Left lung (tissue), 10 donors: ENCODE results near the gene FEM1C. TPM values are rescaled to one million over a fixed set of nuclear protein-coding genes. Genes with fewer than 3 reads are reported as not detected.

ENCODE experiments used
- ATAC-seq: fragments of 200-7000 bp; cut with Tn5 transposase; one replicate; pipeline ENCODE4 v1.9.1; 2020; ENCODE audit warnings: moderate library complexity
- DNase-seq, 4 donors: peaks; one replicate each; pipeline ENCODE4 v3.0.0-alpha.2; 2013 to 2020
- H3K27ac ChIP-seq, 2 donors: fragments of 200-600 bp; sonication (generic) in 1 of 2; one replicate each; pipeline versions ENCODE4 v1.5.0 to v1.8.0; 2020 to 2021
- H3K27me3 ChIP-seq, 2 donors: fragments of 200-600 bp; sonication (generic) in 1 of 2; one replicate each; pipeline versions ENCODE4 v1.5.0 to v1.8.0; 2020 to 2021
- H3K36me3 ChIP-seq, 2 donors: fragments of 200-600 bp; sonication (generic) in 1 of 2; one replicate each; pipeline versions ENCODE4 v1.5.0 to v1.8.0; 2020 to 2021
- H3K4me1 ChIP-seq, 2 donors: fragments of 200-600 bp; one replicate each; pipeline ENCODE4 v1.8.0; 2021
- H3K4me3 ChIP-seq, 2 donors: fragments of 200-600 bp; sonication (generic) in 1 of 2; one replicate each; pipeline versions ENCODE4 v1.5.0 to v1.8.0; 2020 to 2021; ENCODE audit warnings: mild to moderate bottlenecking in 1 of 2
- H3K9me3 ChIP-seq, 2 donors: fragments of 200-600 bp; sonication (generic) in 1 of 2; one replicate each; pipeline versions ENCODE4 v1.5.0 to v1.8.0; 2020 to 2021
- intact Hi-C, 2 donors: fragments of 100-400 bp; cut with DNase I; formaldehyde crosslinking; loops; one replicate each; pipeline versions ENCODE4 v1.11.2 to v1.14.2; 2022
- polyA plus RNA-seq, 6 donors: library from polyadenylated mRNA; unstranded; fragments of 120-200 nt; gene quantifications; one replicate each; pipeline ENCODE4 v1.2.1, GENCODE V29; 2013; ENCODE audit not compliant: insufficient read length in 6 of 6
- total RNA-seq, 2 donors: library from RNA; stranded (reverse); fragmentation: NEBNext Ultra II Directional; extraction: Animal tissue kit (Norgen Biotek cat#: 25700); gene quantifications; one replicate each; pipeline ENCODE4 v1.2.1, GENCODE V29; 2021
- TF ChIP-seq, protein P1 (sequence below), 2 donors: fragments of 200-600 bp; sonication (generic) in 1 of 2; IDR thresholded peaks; one replicate each; pipeline versions ENCODE4 v1.5.0 to v1.8.0; 2021; ENCODE audit warnings: antibody characterized with exemption in 2 of 2
- donor health status: DM: no; HTN: yes; CAD: no.
- donor health status: DM: no; HTN: no; CAD: no.

FEM1C gene
- total and polyA plus RNA-seq, 8 donors: 21.1 to 28.7 (median 23.3) TPM

DNA sequence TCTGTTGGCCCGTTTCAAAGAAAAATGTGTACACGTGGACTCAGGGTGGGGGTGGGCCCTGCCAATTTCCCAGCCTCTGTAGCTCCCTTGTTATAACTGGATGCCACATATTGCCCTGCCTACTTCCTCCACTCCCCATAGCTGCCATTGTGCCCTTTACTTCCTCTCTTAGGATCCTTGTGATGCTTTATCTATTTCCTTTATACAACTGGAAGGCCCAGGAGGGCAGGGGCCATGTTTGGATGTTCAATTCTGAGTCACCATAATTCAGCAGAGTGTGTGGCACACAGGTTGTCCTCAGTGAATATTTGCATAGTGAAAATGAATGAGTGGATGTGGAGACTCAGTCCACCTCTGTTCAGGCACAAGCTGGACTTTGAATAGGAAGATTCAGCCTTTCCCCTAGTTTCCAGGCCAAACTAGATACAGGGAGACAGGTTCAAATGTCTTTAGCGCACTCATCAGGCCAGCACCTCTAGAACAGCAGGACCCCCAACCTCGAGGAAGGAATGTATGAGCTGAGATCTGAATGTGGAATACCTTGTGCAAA lies 10.6 kb upstream of the FEM1C start:
- Histone ChIP-seq H3K27me3 (no peaks in the 10 kb centered on the region), H3K27ac (no peak overlapping the region), H3K36me3 (no peaks in the 10 kb centered on the region), H3K4me1 (peaks cover 0 to 7% of the 10 kb centered on the region in 2 donors), H3K4me3 (no peak overlapping the region), H3K9me3 (no peaks in the 10 kb centered on the region)
- no peak for DNase-seq
- intact Hi-C loops: no loop called here
- TF ChIP-seq, protein P1, sequence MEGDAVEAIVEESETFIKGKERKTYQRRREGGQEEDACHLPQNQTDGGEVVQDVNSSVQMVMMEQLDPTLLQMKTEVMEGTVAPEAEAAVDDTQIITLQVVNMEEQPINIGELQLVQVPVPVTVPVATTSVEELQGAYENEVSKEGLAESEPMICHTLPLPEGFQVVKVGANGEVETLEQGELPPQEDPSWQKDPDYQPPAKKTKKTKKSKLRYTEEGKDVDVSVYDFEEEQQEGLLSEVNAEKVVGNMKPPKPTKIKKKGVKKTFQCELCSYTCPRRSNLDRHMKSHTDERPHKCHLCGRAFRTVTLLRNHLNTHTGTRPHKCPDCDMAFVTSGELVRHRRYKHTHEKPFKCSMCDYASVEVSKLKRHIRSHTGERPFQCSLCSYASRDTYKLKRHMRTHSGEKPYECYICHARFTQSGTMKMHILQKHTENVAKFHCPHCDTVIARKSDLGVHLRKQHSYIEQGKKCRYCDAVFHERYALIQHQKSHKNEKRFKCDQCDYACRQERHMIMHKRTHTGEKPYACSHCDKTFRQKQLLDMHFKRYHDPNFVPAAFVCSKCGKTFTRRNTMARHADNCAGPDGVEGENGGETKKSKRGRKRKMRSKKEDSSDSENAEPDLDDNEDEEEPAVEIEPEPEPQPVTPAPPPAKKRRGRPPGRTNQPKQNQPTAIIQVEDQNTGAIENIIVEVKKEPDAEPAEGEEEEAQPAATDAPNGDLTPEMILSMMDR (IDR thresholded peaks at IDR 0.05): no peak
- no peak for ATAC-seq

DNA sequence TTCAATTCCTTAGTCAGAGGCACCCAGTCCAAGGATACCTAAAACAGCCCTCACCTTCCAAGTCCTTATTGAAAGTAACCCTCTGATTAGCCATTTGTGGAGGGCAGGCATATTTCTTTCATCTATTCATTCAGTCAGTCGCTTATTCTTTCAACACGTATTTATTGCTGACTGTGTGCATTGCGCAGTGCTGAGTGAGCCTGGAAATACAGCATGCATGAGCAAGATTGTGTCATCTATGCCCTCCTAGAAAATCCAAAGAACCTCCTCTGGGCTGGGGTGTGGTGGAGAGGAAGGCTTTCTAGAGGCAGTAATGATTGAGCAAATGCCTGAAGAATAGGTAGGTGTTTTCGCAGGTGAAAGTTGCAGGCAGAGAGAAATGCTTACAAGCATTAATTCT lies 8.5 kb upstream of the FEM1C start:
- TF ChIP-seq, protein P1 (IDR thresholded peaks at IDR 0.05): no peak
- no peak for DNase-seq

DNA sequence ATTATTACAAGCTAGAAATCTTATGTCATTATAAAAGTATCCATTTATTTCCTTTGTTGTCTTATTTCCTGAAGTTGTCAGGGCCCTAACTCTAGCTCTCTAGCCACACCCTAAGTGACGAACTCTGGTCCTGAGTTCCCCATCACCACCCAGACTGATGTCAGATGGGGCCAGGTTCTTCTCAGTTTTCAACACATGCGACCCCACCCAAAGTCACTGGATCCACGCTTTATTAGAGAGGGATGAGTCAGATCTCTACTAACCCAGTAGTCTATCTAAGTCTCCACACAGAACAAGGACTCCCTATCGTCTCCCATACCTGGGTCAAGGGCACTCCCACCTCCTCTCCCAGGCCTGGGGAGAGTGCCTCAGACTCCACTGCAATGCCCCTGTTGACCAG lies 6.8 kb upstream of the FEM1C start:
- Histone ChIP-seq H3K27me3 (no peaks in the 10 kb centered on the region), H3K4me3 (no peak overlapping the region), H3K9me3 (no peaks in the 10 kb centered on the region), H3K36me3 (no peaks in the 10 kb centered on the region), H3K27ac (no peak overlapping the region), H3K4me1 (no peaks in the 10 kb centered on the region)
- TF ChIP-seq, protein P1 (IDR thresholded peaks at IDR 0.05): no peak
- intact Hi-C loops: no loop called here
- ATAC-seq (no peak), DNase-seq (no peak)

More for the DNA sequence above, 8.5 kb upstream of the FEM1C start:
- Histone ChIP-seq H3K4me3 (no peak overlapping the region), H3K36me3 (no peaks in the 10 kb centered on the region), H3K27ac (no peak overlapping the region), H3K9me3 (no peaks in the 10 kb centered on the region), H3K27me3 (no peaks in the 10 kb centered on the region), H3K4me1 (peaks cover 0 to under 1% of the 10 kb centered on the region in 2 donors)
- ATAC-seq: no peak
- intact Hi-C loops: no loop called here

DNA sequence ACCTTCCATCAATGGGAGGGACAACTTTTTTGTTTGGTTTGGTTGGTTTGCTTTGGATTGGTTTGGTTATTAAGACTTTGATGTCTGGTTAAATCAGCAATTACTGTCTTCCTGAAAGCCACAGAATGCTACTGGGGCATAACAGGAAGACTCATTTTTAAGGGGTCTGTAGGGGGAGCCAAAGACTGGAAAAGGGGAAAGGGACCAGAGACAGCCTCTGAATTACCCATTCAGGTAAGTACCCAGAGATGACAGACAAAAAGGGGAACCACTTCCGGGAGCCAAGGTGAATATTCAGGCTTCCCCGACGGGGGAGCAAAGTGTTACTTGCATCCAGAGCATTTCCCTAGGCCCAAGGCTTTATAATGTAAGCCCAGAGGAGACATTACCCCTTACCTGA lies 4.6 kb upstream of the FEM1C start:
- H3K4me1 ChIP-seq: peaks cover 0 to 5% of the 10 kb centered on the region in 2 donors
- intact Hi-C loops: no loop called here
- H3K36me3 ChIP-seq: no peaks in the 10 kb centered on the region
- no peaks in the 10 kb centered on the region for H3K27me3 ChIP-seq
- no peak overlapping the region for H3K4me3 ChIP-seq
- no peak for DNase-seq
- TF ChIP-seq, protein P1 (IDR thresholded peaks at IDR 0.05): no peak
- peaks cover 8 to 9% of the 10 kb centered on the region in 2 donors for H3K9me3 ChIP-seq
- no peak for ATAC-seq
- no peak overlapping the region for H3K27ac ChIP-seq

DNA sequence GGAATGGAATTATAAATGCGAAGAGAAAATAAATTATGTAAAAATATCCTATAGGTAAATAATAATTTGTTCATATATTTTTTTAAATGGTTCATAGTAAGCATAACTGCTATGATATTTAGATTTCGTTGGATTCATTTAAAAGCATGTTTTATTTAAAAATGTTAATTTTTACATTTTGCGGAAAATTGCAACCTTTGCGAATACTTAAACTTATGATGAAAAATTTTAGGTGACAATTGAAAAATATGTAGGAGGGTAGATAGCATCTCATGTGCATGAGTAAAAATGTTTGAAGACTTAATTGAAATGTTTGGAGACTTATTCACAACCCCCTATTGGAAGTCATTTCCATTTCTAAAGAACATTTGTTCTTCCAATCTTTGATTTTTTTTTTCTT lies 4.1 kb upstream of the FEM1C start:
- TF ChIP-seq, protein P1 (IDR thresholded peaks at IDR 0.05): no peak
- Histone ChIP-seq H3K4me3 (no peak overlapping the region), H3K9me3 (peaks cover 8 to 9% of the 10 kb centered on the region in 2 donors), H3K27ac (no peak overlapping the region), H3K4me1 (peaks cover 0 to 5% of the 10 kb centered on the region in 2 donors), H3K36me3 (no peaks in the 10 kb centered on the region), H3K27me3 (no peaks in the 10 kb centered on the region)
- intact Hi-C loops: no loop called here
- no peak for DNase-seq
- ATAC-seq: no peak
